OCI-LY3 (cell line): ENCODE results near the gene HEMGN.
"Not testable (repeated sequence)": the region's sequence is repeated elsewhere in the genome, so short reads cannot be mapped to it uniquely, and the experiment has no call there.

Experiments used
- H2AFZ ChIP-seq: fragments of 200-600, 300-600 bp; shearing (Covaris generic); 2 replicates; pipeline ENCODE4 v1.6.0; 2014; ENCODE audit warnings: antibody characterized with exemption, low read depth, low read length
- H3K27ac ChIP-seq: fragments of 200-600, 300-600 bp; sonication (generic); 2 replicates; pipeline ENCODE4 v1.5.1; 2014; ENCODE audit warnings: mild to moderate bottlenecking, low read length, moderate library complexity, mixed read lengths
- H3K27me3 ChIP-seq: fragments of 200-600, 300-600 bp; sonication (generic); 2 replicates; pipeline ENCODE4 v1.6.1; 2014; ENCODE audit warnings: low read depth, low read length, mixed read lengths
- H3K36me3 ChIP-seq: fragments of 200-600, 300-600 bp; sonication (generic); replicated peaks from 2 replicates; pipeline ENCODE3; 2014; ENCODE audit warnings: low read depth, low read length, mixed read lengths
- H3K4me1 ChIP-seq: fragments of 300-600, 200-600 bp; sonication (generic); 2 replicates; pipeline ENCODE4 v1.6.1; 2014; ENCODE audit warnings: low read length, mixed read lengths
- H3K4me2 ChIP-seq: fragments of 200-600, 300-600 bp; sonication (generic); 2 replicates; pipeline ENCODE4 v1.6.1; 2014; ENCODE audit warnings: low read length, mixed read lengths
- H3K4me3 ChIP-seq: fragments of 300-600, 200-600 bp; sonication (generic); 2 replicates; pipeline ENCODE4 v1.5.1; 2014; ENCODE audit warnings: antibody characterized with exemption, mild to moderate bottlenecking, low read length, moderate library complexity
- H3K79me2 ChIP-seq: fragments of 300-600, 200-600 bp; shearing (Covaris generic); 2 replicates; pipeline ENCODE4 v1.6.1; 2014; ENCODE audit warnings: mild to moderate bottlenecking, low read length, mixed read lengths
- H3K9ac ChIP-seq: fragments of 300-600, 200-600 bp; shearing (Covaris generic); 2 replicates; pipeline ENCODE4 v1.6.0; 2014; ENCODE audit warnings: mild to moderate bottlenecking, low read length, moderate library complexity
- H3K9me3 ChIP-seq: fragments of 200-600, 300-600 bp; shearing (Covaris generic); 2 replicates; pipeline ENCODE4 v1.6.1; 2014; ENCODE audit warnings: low read length, mixed read lengths; ENCODE audit not compliant: insufficient read depth
- H4K20me1 ChIP-seq: fragments of 200-600, 300-600 bp; sonication (generic); 2 replicates; pipeline ENCODE4 v1.6.1; 2016; ENCODE audit warnings: low read length, mixed read lengths; ENCODE audit not compliant: insufficient read depth
- CTCF ChIP-seq: fragments of 200-600, 300-600 bp; sonication (generic); IDR thresholded peaks from 2 replicates; pipeline ENCODE4 v1.5.1; 2014; ENCODE audit warnings: antibody characterized with exemption, low read length, low read depth
- EZH2phosphoT487 ChIP-seq: fragments of 200-600 bp; shearing (Covaris generic); IDR thresholded peaks from 2 replicates; pipeline ENCODE4 v1.6.1; 2018; ENCODE audit warnings: antibody characterized with exemption, mixed run types, low read depth

The HEMGN gene

GRCh38 chr9:97961361-97961760 is 23.4 kb upstream of the HEMGN start:
- no peak overlapping the region for H2AFZ ChIP-seq
- no peaks in the 10 kb centered on the region for H3K9me3 ChIP-seq
- no peak overlapping the region for H3K4me3 ChIP-seq
- no peak overlapping the region for H3K4me2 ChIP-seq
- H3K9ac ChIP-seq, result no peak overlapping the region
- H3K79me2 ChIP-seq, result no peaks in the 10 kb centered on the region
- H3K4me1 ChIP-seq, result no peaks in the 10 kb centered on the region
- H3K27me3 ChIP-seq, result 0 out of 2 replicates have a peak, but pooled peaks cover 3% of the 10 kb centered on the region
- TF ChIP-seq CTCF (no peak), EZH2phosphoT487 (no peak)
- no peak overlapping the region for H3K27ac ChIP-seq
- H4K20me1 ChIP-seq, result no peaks in the 10 kb centered on the region
- H3K36me3 ChIP-seq, result no peaks in the 10 kb centered on the region

DNA sequence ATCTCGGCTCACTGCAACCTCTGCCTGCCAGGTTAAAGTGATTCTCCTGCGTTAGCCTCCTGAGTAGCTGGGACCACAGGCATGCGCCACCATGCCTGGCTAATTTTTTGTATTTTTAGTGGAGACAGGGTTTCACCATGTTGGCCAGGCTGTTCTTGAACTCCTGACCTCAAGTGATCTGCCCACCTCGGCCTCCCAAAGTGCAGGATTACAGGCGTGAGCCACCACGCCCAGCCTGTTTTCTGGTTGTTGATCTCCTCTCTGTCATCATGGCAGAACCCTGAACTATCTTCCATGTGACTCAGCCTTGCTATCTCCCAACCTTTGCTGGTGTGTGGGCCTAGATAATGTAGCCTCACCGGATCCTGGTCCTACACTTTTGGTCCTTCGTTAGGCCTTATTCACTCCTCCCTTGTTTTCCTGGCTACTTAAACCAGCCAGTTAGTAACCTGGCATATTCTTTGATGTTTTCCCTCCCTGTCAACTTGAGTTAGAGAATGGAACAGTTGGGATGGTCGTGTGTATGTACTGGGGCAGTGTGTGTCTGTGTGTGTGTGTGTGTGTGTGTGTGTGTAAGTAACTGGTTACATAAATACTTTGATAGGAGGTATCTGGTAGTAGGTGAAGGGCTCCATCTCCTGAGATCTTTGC is 22.8 kb upstream of the HEMGN start:
- not testable (repeated sequence) for H3K9me3 ChIP-seq, H3K79me2 ChIP-seq, H4K20me1 ChIP-seq, H3K4me3 ChIP-seq, H3K27me3 ChIP-seq, H3K36me3 ChIP-seq, H3K4me2 ChIP-seq, H3K4me1 ChIP-seq, H2AFZ ChIP-seq, H3K9ac ChIP-seq, H3K27ac ChIP-seq

GRCh38 chr9:97959585-97959984 is 21.6 kb upstream of the HEMGN start:
- no peak for TF ChIP-seq EZH2phosphoT487
- no peak for TF ChIP-seq CTCF
- Histone ChIP-seq H3K4me3 (no peak overlapping the region), H3K79me2 (no peaks in the 10 kb centered on the region), H2AFZ (no peak overlapping the region), H3K27ac (no peak overlapping the region), H3K9ac (no peak overlapping the region), H3K36me3 (no peaks in the 10 kb centered on the region), H3K9me3 (no peaks in the 10 kb centered on the region), H3K4me1 (no peaks in the 10 kb centered on the region), H3K27me3 (no peaks in the 10 kb centered on the region), H4K20me1 (no peaks in the 10 kb centered on the region), H3K4me2 (no peak overlapping the region)

DNA sequence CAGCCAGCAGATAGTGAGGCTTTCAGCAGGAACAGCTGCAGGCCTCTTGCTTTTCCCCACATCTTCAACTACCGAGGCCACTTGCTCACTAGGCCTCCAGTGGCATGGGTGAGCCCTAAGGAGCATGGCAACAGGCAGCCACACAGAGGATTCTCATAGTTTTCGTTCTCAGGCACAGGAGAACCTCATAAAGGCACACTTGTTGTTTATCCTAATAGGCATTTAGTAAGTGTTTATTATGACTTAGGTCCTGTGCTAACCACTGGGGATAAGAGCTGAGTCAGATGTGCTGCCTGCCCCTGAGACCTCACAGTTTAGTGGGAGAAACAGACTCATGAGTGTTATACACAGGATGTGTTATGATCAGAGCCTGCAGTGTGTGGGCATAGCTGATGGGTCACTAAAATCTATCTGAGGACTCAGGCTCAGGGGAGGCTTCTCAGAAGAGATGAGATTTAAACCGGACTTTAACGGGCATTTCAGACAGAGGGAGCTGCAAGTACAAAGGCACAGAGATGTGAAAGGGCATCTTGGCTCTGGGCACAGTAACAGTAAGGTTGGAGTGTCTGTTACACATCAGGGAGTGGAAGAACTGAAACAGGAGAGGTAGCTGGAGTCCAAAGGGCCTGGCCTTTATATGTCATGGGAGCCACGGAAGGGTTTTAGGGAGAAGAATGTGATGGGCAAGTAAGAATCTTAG is 21.0 kb upstream of the HEMGN start:
- no peak overlapping the region for H2AFZ ChIP-seq
- H3K9me3 ChIP-seq, result no peaks in the 10 kb centered on the region
- no peaks in the 10 kb centered on the region for H3K27me3 ChIP-seq
- H3K79me2 ChIP-seq, result no peaks in the 10 kb centered on the region
- H3K9ac ChIP-seq, result no peak overlapping the region
- H3K4me1 ChIP-seq, result no peaks in the 10 kb centered on the region
- no peak overlapping the region for H3K4me2 ChIP-seq
- TF ChIP-seq CTCF (no peak), EZH2phosphoT487 (no peak)
- no peaks in the 10 kb centered on the region for H4K20me1 ChIP-seq
- H3K27ac ChIP-seq, result no peak overlapping the region
- no peak overlapping the region for H3K4me3 ChIP-seq
- H3K36me3 ChIP-seq, result no peaks in the 10 kb centered on the region
